ENCODE results near the gene STAG3.

Gene STAG3

DNA sequence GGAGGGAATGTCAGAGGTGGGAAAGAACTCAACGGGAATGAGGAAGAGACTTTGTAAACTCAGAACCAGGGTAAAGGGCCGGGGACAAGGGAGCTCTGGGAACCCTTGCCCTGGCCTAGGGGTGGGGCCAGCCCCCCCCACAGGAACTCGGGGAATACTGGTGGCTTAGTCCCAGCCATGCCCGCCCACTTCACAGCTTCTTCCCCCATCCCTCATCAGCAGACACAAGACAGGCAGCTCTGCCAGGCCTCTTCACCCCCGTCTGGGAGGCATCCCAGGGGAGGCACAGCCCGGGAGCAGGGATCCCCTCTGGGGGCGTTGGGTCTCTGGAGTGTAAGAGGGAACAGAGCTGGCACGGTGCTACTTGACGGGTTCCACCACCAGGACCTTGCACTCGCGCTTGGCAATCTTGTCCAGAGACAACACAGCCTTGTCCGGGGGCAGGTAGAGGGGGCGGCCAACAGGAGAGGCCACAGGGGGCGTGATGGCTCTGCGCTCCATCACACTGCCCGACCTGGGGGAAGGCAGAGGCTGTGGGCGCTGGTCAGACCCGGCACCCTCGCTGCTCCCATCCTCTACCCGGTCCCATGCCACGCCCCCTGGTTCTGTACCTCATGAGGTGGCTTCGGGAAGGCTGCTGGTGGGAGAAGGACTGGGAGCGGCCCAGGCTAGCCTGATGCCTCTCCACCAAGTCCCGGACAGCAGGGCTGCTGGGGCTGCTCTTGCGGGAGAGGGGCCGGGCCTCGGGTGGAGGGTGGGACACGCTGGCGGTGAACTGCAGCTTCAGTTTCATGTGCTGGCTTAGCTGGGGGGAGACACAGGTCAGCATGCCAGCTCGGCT lies 22.8 kb upstream of the STAG3 start:
- DNase-seq (ENCODE audit: low read depth), result no peak

DNA sequence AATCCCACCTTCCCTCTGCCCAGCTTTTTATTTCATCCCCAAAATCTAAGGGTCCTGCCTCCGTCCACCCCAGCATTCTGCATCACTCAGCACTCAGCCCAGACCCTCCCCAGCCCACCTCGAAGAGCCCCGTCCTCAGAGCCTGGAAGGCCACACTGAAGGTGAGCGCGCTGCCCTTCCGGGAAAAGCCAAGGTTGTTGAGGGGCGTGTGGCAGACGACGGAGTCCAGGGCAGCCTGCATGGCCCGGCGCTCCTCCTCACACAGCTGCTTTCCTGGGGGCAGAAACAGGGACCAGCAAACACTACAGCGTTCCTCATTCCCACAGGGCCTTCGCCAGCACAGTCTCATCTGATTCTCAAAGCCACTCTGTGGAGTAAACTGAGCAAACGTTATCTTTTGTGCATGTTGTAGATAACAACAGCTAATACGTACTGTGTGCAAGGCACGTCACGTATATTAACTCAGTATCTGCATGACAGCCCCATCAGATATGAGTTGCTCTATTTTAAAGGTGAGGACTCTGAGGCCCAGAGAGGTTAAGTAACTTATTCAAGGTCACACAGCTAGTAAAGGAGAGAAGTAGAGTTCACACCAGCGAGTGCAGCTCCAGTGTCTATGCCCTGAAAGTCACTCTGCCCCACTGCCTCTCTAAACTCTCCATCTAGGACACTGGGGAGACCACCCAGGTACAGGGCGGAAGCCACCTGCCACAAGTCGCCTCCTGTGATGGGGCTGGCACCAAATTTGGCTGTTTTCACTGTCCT lies 22.0 kb upstream of the STAG3 start:
- DNase-seq (ENCODE audit: low read depth), result no peak

DNA sequence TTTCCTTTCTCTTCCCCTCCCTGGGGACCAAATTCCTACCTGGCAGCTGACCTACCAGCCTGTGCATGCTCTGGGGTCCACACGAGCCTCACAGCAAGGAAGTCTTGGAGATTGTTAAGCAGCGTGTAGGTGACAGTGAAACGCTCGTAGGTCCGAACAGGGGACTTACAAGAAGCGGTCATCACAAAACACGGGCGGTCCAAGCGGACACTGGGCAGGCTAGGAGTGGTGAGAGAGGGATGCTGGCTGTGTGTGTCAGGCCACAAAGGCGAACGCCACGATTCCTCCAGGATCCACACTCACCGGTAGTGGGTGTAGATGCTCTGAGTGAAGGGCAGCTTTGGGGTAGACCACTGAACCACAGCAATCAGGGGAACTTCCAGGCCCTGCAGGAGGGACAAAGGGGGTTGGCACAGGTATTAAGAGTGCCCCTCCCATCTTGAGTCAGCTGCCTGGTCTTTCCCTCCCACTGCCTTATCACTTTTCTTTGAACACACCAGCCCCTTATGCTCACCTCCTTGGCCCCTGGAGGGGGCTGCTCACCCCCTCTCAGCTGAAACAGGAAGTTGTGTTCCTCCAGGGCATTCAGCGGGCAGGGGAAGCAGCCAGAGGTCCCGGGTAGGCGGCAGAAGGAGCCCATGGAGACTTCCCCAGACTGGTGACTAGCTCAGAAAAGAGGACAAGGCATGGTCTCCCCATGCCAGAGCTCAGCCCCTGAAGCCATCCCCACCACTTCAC lies 21.2 kb upstream of the STAG3 start:
- DNase-seq (ENCODE audit: low read depth), result no peak

DNA sequence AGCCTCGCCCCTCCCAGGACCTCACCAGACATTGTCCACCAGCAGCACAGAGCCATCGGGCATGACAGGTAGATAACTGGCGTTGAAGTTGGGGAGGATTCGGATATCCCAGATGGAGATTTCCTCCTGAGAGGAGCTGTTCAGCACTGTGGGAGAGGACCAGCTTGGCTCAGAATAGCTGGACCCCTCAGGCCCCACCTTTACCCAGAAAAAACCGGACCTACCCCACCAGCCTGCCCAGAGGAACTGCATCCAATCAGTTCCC lies 20.7 kb upstream of the STAG3 start:
- DNase-seq (ENCODE audit: low read depth), result no peak

DNA sequence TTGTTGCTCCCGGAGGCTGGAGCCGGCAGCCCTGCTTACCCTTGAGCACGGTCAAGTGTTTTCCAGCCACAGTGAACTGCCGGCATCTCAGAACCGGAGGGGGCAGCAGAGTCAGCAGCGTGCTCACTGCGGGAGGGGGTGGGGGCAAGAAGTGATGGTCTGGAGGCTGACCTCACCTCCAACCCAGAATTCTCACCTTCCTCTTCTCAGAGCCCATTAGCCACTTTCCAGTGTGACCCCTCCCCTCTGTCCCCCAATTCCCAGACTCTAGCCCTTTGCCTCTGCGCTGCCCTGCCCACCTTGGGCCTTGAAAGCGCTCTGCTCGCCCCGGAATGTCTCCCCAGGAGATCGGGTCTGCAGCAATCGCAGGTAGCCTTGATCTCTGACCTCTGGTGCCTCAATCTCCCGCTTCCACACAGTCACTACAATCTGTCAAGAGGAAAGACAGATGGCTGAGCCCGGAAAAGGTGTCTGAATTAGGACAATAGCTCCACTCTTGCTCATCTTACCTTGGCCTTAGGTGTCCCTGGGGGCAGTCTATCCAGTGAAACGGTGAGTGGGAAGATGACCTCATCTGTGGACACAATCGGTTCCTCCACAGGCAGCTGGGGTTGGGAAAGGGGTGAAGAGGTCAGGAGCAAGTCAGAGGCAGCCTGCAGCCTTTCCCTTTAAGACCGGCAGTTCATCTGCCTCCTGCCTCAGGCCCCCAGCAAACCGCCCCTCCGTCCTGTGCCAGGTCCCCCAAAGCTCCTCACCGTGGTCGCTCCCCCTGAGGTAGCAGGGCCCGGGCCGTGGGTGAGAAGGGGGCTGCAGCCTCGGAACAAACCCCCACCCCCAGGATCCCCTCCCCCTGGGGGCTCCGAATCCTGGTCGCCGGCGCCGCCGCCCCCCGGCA lies 20.1 kb upstream of the STAG3 start:
- peak; percentile 92 for DNase-seq (ENCODE audit: low read depth)

DNA sequence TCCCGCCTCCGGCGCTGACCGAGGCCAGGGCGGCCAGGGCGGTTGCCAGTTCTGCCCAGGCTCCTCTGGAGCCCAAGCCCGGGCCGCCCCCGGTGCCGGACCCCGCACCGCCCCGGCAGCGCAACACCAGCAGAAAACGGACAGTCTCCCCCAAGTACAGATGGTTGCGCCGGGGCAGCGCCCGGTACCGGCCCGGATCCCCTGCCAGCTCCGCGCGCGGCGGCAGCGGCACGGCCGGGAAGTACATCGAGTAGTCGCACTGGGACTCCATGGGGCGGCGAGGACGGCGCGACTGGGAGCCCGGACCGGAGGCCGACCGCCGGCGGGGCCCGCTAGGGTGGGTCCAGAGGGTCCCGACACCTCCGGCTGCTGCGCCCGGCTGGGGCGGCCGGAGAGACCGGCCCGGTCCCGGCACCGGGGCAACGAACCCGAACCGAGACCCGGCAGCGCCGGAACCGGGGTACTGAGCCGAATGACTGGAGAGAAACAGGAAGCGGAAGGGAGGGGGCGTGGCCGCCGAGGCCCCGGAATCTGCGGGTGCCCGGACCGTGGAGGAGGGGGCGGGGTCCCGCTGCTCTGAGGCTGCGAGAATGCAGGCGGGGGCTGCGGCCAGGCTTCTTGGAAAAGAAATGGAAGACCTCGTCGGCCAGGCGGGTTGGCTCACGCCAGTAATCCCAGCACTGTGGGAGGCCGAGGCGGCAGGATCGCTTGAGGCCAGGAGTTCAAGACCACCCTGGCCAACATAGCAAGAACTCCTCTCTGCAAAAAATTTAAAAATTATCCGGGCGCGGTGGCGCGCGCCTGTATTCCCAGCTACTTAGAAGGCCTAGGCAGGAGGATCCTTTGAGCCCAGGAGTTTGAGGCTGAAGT lies 19.3 kb upstream of the STAG3 start, which contains the start of gene TRAPPC14:
TSS of gene TRAPPC14 (minus strand) at position 495 of the 870 bp plus-strand sequence. CDS start at position 271, 224 bp downstream.
- peak; percentile 92 for DNase-seq (ENCODE audit: low read depth)

DNA sequence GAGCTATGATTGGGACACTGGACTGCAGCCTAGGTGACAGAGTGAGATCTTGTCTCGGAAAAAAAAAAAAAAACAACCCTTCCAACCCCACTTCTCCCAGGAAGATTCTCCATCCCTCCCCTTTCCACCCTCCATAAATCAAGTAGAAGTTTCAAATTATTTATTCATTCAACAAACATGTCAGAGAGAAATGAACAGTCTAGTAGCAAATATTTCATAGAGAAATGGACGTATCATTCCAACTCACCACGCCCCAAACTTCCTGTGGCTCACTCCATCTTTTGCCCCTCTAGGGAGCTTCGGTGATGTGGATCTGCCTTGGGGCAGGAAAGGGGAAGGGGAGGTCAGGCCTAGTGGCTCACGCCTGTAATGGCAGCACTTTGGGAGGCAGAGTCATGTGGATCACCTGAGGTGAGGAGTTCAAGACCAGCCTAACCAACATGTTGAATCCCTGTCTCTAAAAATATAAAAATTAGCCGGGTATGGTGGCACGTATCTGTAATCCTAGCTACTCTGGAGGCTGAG lies 18.6 kb upstream of the STAG3 start:
- DNase-seq (ENCODE audit: low read depth), result no peak

DNA sequence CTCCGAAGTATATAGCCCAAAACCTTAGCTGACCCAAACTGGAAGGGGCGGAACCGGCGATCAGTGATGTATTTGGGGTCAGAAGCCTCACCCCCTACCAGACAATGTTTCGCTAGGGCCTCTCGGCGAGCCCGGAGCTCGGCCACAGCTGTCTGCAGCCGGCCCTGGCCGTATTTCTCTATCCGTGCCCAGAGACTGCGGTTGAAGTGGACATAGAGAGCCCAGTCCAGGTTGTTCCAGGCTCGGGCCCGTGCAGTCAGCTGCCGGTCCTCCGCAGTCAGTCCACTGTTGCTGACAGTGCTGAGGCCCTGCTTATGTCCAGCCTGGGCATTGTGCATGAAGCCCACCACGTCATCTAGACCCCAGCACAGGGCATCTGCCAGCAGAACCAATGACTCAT lies 17.7 kb upstream of the STAG3 start:
- no peak for DNase-seq (ENCODE audit: low read depth)

DNA sequence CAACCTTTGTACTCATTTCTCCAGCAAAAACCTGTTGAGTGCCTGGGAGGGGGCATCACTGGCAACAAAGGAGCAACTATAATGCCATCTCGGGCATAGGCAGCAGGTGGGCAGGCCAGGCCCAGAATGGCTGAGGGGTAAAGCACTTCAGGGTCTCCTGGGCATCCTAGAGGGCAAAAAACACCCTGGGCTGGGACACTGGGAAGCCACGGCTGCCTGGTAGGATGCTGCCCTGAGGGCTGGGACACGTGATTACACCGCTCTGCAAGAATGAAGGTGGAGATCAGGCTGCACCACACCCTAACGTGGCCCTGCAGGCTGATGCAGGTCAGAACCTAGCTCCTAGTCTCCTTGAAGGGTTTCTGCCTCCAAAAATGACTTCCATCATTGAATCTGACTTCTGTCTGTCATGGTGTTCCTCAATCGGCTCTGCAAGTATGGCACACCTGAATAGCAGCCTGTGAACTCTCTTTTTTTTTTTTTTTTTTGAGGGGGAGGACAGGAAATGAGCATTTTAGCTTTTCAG lies 14.6 kb upstream of the STAG3 start:
- DNase-seq (ENCODE audit: low read depth), result no peak

DNA sequence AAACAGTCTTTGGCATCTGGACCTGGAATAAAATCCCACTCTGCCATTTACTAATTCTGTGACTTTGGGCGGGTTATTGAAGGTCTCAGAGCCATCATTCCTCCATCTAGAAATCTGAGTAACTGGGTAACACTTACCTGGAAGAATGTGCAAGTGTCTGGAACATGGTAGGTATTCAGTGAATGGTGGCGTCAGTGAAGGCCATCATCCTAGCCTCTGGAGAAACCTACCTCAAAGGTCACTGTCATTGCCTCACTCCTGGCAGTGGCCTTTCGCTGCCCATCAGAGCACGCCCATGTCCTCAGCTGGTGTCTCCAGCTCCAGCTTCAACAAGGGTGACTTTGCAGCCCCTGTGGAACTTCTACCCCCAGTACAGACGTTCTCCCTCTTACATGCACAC lies 13.8 kb upstream of the STAG3 start:
- no peak for DNase-seq (ENCODE audit: low read depth)

DNA sequence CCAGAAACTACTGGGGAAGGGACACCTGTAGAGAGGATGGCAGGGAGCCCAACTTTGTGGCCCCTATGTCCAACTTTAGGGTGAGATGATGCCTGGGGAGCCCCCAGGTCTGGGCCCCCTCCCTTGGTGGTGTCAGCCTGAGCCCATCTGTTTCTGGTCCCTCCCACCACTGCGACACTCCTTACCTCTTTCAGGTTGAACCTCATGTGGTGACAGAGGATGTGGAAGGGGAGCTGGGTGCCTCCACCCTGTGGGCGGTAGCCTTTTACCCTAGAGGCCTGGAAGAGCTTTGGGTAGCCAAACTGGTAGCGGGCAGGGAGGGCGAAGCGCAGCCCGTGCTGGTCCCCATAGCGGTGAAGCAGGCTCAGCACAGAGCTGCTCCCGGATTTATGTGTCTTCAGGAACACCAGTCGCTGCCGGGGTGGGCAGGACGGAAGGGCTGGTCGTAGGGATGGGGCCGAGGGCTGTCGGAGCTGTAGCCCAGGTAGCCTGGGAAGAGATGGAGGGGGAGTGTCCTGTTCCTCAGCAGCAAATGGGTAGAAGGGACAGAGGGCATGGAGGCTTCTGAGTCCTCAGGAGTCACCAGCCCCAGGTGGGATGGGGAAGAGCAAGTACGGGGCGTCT lies 11.3 kb upstream of the STAG3 start:
- DNase-seq (ENCODE audit: low read depth), result no peak

DNA sequence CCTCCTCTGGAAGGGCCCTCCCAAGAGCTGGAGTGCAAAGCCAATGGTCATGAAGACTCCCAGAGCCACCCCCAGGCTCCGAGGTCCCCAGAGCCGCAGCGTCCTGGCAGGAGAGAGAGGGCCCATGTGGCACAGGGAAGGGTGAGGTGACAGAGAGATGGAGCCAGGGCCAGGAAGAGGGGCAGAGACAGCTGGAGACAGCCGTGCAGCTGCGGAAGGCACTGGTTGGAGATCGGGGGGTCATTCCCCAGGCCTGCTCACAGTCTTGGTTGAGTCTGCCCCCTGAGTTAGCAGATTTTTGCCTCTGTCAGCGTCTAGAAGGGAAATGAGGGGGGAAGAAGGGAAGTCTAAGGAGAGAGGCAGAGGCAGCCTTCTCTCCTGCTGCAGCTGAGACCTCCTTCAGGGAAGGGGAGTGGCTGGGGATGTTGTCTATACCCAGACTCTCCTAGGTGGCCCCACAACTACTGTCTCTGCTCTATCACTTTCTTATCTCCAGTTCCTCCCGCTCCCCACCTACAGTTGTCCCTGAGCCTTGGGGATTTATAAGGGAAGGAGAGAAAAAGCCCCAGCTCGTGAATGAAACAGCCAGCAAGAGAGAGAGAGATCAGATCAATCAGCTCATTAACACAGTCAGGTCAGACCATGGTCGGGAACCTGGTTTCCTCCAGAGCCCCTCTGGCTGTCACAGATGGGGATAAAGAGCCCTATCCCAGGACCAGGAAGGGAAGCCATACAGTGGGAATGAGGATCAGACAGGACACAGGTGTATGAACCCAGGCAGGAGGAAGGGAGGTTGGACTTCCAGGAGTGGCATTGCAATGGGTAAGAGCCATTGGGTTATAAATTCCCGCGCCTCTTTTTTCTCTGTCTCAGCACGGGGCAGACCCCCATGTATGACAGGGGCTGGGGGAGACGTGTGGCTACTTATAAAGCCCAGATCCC lies 10.5 kb upstream of the STAG3 start:
- DNase-seq (ENCODE audit: low read depth), result no peak

DNA sequence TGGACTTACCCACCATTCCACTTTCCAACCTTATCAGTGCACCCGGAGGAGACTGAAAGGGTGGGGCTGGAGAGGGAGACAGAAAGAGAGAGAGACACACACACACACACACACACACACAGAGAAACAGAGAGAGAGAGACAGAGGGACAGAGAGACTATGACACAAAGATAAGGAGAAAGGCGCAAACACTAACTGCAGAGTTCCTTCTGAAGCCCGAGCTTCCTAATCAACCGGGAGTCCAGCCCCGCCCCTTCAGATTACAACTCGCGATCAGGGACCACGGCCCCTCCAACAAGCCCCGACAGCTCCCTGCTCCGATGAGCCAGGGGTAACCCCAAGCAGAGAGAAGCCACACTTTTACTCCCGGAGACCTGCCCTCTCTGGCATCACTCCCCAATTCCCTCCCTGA lies 9.8 kb upstream of the STAG3 start:
- no peak for DNase-seq (ENCODE audit: low read depth)

DNA sequence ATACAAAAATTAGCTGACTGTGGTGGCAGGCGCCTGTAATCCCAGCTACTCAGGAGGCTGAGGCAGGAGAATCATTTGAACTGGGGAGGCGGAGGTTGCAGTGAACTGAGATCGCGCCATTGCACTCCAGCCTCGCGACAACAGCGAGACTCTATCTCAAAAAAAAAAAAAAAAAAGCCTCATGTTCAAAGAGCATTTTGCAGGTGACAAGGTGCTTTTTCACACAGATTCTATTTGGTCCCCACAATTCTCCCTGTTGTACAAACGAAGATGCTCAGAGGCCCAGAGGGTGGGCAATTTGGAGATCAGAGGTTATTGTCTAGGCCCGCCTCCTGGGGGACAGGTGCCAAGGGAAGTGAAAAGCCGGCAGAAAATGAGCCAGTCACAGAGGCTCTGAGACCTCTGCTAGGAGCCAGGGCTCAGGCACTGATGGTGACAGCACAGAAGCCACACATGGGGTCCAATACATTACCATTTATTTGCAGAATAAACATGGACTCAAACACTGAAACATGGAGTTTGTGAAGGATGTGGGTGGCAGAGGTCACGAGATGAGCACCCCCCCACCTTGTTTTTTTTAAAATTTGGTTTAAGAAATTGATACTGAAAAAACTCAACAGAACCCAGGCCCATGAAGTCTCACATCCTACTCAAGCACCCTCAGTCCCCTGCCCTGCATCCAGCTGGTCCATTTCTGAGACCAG lies 8.4 kb upstream of the STAG3 start:
- no peak for DNase-seq (ENCODE audit: low read depth)

DNA sequence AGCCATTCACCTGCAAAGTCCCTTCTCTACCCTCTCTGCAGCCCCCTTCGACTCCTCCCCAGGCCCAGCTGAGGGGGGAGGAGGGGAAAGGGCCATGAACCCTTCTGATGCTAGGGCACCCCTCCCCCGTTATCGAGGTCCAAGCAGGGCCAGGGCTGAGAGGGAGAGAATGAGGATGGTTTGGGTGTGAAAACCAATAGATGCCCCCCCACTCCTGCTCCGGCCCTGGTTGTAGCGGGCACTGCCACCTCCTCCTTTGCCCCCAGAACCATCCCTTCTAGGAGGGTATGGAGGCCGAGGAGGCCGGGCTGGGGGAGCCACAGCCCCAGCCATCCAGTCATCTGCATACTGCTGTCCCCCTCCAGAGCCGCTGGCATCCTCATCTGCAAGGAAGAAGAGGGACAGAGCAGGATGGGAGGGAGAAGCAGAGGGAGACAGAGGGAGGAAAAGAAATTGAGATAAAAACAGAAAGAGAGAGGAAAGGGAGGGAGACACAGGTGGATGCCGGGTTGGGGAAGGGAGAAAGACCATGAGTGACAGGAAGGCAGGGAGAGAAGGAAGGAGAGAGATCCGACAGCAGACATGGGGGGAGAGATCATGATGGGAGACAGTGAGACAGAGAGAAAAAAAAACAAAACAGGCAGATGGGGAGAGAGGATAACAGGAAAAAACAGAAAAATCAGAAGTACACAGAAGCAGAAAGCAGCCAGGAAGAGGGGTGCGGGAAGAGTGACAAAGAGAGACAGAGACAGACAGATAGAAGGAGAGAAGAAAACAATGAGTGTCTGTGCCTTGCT lies 7.4 kb upstream of the STAG3 start:
- no peak for DNase-seq (ENCODE audit: low read depth)

DNA sequence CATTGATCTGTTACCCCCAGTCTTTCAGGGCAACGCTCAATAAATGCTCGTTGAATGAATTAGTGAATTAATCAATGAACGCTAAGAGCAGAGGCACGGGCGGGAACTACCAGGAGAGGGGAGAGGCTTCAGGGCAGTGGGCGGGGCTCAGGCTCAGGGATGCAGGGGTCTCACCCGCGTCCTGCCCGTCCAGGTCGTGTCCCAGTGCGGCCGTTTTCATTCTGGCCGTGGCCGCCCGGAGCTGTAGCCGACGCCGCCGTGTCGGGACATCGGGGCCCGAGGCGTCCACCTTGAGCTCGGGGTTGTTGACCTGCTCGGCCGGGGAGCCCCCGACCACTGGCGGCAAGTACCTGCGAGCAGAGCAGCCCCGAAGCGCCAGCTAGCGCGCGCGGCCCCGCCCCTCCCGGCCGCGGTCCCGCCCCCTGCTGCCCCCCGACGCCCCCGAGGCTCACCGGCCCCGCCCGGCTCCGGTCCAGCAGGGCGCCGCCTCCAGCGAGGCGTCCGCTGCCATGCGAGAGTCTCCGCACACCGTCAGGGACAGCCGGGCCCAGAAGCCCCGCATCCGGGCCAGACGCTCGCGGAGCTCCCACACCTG lies 6.5 kb upstream of the STAG3 start:
- DNase-seq (ENCODE audit: low read depth), result no peak

DNA sequence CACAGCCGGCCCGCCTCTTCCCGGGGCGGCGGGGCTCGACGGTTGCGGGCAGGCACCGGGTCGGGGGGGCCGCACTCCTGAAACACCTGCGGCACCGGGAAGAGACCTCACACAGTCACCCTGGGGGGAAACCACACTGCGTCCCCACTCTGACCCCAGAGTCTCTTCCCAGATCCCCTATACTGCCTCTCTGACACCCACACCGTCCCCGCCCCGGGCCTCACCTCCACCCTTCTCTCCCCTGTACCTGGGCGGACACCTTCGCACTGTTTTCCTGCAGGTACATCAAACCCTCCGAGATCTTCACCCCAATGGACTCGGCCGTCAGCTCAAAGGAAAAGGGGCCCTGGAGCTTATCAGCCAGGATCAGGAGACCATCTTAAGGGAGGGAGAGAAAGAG lies 5.9 kb upstream of the STAG3 start:
- DNase-seq (ENCODE audit: low read depth), result no peak
